NCI-H2196 (cell line): ENCODE data around the gene SPDYE2B.
"Not testable (repeated sequence)": the region's sequence is repeated elsewhere in the genome, so short reads cannot be mapped to it uniquely, and the experiment has no call there.

Experiments used
- DNase-seq: peaks from one replicate; lab custom pipeline; 2025; ENCODE audit not compliant: unreplicated experiment; lab: John Stamatoyannopoulos, UW

SPDYE2B gene

GRCh38 chr7:102698962-102699750 lies 49.0 kb downstream of the SPDYE2B start:
- DNase-seq = not testable (repeated sequence)
